HG03108 (cell line): Measurements from ENCODE around the gene TBC1D13.
"Not testable (repeated sequence)": the region's sequence is repeated elsewhere in the genome, so short reads cannot be mapped to it uniquely, and the experiment has no call there.

Source experiments
- ATAC-seq: cut with Tn5 transposase; IDR thresholded peaks from one replicate; pipeline ENCODE4 v1.9.1; 2021; ENCODE audit warnings: moderate library complexity; ENCODE audit not compliant: unreplicated experiment

The TBC1D13 gene

DNA sequence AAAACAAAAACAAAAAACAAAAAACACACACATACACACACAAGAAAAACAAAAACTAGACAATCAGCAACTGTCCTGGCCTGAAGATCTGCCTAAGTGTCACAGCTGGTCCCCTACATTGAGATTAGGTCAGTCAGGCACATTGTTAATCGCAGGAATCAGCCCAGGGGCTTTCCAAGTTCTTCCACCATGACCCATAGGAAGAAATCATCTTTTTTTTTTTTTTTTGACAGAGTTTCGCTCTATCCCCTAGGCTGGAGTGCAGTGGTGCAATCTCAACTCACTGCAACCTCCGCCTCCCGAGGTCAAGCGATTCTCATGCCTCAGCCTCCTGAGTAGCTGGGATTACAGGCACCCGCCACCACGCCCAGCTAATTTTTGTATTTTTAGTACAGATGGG is 56.1 kb downstream of the TBC1D13 start:
- ATAC-seq, result not testable (repeated sequence)

- no peak for ATAC-seq
These were observed 58.3 kb downstream of the TBC1D13 start for GRCh38 chr9:128845186-128845931.

DNA sequence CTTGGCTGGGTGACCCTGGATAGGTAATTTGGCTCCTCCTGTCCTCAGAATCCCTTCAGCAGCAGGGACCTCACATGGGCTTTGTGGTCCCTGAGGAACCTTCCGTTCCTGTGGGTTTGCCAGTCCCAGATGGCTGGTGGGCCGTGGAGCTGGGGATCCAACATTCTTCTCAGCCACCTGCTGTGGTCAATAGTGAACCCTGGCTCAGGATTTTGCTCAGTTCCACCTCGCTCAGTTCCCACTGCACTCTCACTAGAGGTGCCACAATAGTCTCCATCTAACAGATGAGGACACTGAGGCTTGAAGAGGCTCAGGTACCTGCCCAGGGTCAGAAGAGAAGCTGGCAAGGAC is 59.6 kb downstream of the TBC1D13 start:
- no peak for ATAC-seq

- no peak for ATAC-seq
These were observed 60.8 kb downstream of the TBC1D13 start for GRCh38 chr9:128847803-128848202.

- not testable (repeated sequence) for ATAC-seq
These were observed 64.0 kb downstream of the TBC1D13 start for GRCh38 chr9:128851024-128851423.

DNA sequence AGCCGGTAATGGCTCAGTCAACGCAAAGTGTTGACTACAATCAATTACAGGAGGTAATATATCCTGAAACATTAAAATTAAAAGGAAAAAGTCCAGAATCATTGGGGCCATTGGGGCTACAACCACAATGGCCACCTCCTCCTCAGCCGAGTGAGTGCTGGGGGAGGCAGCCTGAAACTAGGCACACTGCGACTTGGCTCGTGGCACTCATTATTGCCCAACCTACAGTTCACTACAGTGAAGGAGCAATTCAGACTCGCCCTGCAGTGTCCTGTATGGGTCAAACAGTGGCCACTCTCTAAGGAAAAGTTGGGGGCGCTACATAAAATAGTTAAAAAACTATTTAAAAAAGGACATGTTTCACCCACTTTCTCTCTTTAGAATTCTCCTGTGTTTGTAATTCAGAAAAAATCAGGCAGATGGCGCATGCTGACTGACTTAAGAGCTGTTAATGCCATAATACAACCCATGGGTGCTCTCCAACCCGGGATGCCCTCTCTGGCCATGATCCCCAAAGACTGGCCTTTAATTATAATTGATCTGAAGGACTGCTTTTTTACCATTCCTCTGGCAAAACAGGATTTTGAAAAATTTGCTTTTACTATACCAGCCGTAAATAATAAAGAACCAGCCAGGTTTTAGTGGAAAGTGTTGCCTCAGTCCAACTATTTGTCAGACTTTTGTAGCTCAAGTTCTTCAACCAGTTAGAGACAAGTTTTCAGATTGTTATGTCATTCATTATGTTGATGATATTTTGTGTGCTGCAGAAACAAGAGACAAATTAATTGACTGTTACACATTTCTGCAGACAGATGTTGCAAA is 64.9 kb downstream of the TBC1D13 start:
- ATAC-seq, result not testable (repeated sequence)

- ATAC-seq, result not testable (repeated sequence)
These were observed 65.6 kb downstream of the TBC1D13 start for GRCh38 chr9:128852646-128853045.

DNA sequence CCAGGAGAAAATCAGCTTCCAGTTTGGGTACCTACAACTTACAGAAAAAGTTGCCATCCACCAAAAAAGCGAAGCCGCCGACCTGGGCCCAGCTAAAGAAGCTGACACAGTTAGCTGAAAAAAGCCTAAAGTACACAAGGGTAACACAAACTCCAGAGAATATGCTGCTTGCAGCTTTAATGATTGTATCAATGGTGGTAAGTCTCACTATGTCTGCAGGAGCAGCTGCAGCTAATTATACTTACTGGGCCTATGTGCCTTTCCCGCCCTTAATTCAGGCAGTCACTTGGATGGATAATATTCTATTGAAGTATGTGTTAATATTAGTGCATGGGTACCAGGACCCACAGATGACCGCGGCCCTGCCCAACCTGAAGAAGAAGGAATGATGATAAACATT is 67.4 kb downstream of the TBC1D13 start:
- ATAC-seq, result not testable (repeated sequence)

- not testable (repeated sequence) for ATAC-seq
These were observed 71.4 kb downstream of the TBC1D13 start for GRCh38 chr9:128858476-128858875.
